Camera-type eye (tissue), 1 donor: ENCODE results near the gene IL27RA. TPM values are rescaled to one million over a fixed set of nuclear protein-coding genes. Genes with fewer than 3 reads are reported as not detected.

Experiments
- total RNA-seq: library from RNA; depleted of rRNA; stranded (reverse); fragments of >200 nt; gene quantifications from one replicate; pipeline ENCODE4 v1.2.3, GENCODE V29; 2014

IL27RA gene
- 3.2 TPM for total RNA-seq

DNA sequence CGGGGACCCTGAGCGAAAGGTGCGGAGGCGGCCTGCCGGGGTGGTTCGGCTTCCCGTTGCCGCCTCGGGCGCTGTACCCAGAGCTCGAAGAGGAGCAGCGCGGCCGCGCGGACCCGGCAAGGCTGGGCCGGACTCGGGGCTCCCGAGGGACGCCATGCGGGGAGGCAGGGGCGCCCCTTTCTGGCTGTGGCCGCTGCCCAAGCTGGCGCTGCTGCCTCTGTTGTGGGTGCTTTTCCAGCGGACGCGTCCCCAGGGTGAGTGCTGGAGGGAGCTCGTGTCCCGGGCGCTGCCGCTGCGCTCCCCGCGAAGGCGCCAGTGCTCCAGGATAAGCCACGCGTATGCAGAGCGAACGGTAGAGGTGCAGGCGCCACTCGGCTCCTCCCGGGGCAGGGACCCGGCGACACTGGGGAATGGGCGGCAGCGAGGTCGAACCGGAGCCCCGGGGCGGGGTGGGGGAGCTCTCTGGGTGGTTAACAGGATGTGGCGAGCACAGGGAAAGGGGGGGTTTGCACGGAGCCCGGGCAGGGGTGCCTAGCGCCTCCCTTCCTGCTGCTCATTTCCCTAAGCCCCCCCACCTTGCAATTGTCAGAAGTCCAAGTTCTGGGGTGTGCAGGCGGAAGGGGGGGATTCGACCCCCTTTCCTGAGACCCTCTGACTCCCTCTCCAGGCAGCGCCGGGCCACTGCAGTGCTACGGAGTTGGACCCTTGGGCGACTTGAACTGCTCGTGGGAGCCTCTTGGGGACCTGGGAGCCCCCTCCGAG is at the start of gene IL27RA:
Gene IL27RA (plus strand): TSS at position 44 of the 762 bp plus-strand sequence. CDS start 111 bp downstream, at position 155.

DNA sequence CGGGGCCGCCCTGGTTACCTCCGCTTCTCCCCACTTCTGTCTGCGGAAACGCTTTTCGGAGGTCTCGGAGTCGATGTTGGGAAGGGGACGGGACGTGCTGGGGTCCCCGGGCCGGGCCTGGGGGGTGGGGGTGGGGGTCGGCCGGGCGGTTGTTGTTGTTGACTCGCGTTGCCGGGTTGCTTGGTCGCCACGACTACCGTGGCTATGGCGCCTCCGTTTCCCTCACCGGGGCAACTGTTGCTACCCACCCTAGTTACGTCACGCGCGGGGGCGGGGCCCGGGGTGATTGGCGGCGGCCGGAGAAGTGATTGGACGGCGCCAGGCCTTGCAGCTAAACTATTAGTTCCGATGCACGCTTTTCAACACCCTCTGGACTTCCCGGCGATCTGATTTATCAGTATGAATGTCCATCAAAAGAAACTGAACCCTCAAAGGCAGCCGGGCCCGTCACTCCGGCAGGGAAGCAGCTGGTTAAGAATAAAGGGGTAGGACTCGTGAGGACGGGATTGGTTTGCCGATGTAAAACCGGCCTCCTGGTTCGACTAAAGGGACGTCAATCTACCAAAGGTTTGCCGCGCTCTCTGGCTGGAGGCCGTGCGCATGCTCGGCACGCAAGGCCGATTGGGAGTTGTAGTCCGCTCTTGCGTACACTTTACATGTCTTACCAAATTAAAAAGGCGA is 25.3 kb upstream of the IL27RA start, which contains the start of gene RFX1:
Gene RFX1 (minus strand): TSS at position 236 of the 681 bp plus-strand sequence. CDS start 12,477 bp downstream, outside the sequence.

DNA sequence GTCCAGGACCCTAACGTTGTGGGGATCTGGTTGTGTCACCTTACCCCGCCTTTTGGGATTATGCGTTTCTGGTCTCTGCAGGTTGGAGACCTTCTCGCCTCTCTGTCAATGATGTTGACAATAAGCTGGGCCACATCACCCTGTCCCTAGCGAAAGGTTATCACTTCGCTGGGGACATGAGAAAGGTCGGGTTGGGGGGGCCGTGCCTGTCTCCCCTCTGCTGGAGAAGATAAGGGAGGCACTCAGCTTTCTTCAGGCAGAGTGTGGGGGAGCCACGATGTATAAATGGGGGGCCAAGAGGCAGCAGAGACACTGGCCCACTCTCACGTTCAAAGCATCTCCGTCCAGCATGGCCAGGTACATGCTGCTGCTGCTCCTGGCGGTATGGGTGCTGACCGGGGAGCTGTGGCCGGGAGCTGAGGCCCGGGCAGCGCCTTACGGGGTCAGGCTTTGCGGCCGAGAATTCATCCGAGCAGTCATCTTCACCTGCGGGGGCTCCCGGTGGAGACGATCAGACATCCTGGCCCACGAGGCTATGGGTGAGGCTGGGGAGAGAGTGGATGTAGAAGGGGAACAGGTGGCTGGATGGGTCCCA is 3.6 kb upstream of the IL27RA start, which contains the start of gene RLN3:
Gene RLN3 (plus strand): TSS at position 293 of the 595 bp plus-strand sequence. CDS start 57 bp downstream, at position 350.

DNA sequence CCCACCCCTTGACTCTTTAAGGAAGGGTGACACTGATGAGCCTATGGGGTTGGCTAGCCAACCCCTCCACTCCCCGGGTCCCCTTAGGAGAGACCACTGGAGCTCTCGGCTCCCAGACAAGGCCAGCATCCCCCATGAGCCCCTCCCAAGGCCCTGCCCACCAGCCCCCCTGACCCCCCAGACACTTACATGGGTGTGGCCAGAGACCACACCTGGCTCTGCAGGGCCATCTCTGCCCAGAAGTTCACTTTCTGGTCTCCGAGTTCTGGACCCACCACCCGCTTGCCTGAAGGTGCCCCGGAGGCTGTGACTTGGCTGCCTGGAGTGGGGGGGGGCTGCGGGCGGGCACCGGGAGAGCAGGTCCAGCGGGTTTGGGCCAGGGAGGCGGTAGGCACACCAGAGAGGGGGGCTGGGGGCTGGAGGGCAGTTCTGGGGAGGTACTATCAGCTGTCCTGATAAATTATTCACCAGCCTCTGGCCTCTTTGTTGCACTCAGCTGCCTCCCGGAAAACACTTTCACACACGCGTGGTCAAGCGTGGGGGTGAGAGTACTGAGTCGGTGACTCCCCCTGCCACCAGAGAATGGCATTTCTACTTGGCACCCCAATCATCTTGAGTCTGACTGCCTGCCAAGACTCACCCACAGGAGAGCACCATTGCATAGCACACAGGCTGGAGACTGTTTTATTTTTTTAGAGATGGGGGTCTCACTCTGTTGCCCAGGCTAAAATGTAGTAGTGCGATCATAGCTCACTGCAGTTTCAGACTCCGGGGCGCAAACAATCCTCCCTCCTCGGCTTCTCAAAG is 30.4 kb downstream of the IL27RA start, which contains the start of gene PALM3:
Gene PALM3 (minus strand): TSS at position 326 of the 807 bp plus-strand sequence. CDS start 96 bp downstream, at position 230.

DNA sequence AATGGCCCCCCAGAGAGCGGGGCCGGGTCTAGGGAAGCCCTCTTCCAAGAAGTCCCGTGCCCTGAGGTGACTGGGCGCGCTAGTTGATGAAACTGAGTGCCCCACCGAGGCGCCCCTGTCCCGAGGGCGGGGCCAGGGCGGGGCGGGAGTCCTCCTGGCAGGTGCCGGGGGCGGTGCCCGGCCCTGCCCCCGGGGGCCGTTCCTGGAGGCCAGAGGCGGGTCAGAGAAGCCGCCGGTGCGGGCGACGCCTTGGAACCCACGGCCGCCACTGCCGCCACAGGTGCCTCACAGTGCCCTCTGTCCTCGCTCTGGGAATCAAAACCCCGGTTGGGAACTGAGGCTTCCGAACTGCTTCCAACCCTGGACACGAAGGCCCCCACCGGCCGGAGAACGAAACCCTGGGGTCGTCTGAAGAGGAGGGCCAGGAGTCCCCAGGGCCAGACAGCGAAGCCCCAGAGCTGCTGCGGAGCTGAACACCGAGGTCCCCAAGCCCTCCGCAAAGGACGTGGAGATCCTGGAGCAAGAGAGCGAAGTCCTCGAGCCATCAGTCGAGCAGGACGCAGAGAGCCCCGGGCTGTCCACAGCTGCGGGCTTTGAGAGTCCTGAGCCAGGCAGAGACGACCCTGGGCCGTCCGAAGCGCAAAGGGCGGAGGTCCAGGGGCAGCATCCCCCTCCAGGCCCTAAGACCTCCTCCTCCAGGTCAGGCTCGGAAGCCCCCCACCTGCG is 41.1 kb downstream of the IL27RA start, which contains the start of gene MISP3:
Gene MISP3 (plus strand): TSS at position 252 of the 726 bp plus-strand sequence. CDS start 524 bp downstream, outside the sequence.

DNA sequence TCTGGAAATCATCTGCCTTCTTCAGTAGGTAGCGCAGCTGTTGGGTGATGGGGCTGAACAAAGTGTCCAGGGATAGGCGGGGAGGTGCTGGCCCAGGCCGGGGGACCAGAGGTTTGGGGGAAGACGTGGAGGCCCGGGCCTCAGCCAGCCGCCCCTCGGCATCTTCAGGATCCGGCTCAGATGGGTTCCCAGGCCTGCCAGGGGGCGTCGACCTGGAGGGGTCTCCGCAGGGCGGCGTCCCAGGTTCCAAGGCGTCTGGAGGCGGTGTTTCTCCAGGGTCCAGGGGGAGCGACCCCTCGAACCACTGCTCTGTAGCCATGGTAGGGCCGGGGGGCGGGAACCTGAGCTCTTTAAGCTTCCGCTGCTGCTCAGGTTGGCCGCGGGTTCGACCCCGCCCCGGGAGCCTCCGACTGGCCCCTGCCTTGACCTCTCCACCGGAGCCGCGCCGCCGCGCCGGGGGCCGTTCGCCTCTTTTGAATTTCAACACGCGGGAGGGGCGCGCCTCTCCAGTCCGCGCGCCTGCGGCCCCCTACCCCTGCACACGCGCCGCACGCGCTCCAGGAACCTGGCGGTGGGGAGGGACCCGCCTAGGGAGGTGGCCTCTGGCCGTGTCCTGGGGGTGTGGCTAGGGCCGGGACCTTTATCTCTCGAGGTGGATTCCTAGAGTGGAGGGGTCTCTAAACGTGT is 53.9 kb downstream of the IL27RA start, which contains the start of gene C19orf67:
Gene C19orf67 (minus strand): TSS at position 475 of the 687 bp plus-strand sequence. CDS start 156 bp downstream, at position 319.

DNA sequence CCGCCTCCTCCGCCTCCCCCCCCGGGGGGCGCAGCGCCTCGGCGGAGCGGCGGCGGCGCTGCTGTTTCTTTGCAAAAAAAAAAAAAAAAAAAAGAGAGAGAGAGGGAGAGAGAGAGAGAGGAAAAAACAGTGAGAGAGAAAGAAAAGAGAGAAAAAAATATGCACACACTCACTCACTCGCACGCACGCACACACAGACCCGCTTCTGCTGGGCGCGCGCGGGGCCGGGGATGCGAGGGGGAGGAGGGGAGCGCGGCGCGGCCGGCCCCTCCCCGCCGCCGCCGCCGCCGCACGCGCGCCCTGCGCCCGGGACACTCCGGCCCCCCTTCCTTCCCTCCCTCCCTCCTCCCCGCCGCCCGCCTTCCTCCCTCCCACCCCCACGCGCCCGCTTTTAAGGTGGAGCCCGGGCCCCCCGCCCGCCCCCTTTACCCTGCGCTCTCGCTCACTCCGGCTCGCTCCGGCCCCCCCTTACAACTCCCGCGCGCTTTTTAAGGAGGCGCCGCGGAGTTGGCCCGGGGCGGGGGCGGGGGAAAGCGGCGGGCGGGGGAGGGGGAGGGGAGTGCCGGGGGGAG is 59.0 kb downstream of the IL27RA start, which contains the start of gene SAMD1:
Gene SAMD1 (minus strand): TSS at position 243 of the 572 bp plus-strand sequence.

Other genes starting within 250 kb of the IL27RA start
- gene ZSWIM4, start 236.3 kb upstream of the IL27RA start, total RNA-seq: 29.1 TPM
- gene NANOS3, start 154.6 kb upstream of the IL27RA start, total RNA-seq: 1.0 TPM
- gene BRME1, start 125.6 kb upstream of the IL27RA start, total RNA-seq: 5.5 TPM
- 19.2 TPM for gene CC2D1A, start 125.6 kb upstream of the IL27RA start, total RNA-seq
- gene PODNL1, start 93.3 kb upstream of the IL27RA start, total RNA-seq: 3.3 TPM
- 11.7 TPM for gene DCAF15, start 79.3 kb upstream of the IL27RA start, total RNA-seq
- gene RFX1, start 25.4 kb upstream of the IL27RA start, total RNA-seq: 10.4 TPM
- gene RLN3, start 3.6 kb upstream of the IL27RA start, total RNA-seq: not detected
- 0.60 TPM for gene PALM3, start 30.3 kb downstream of the IL27RA start, total RNA-seq
- gene MISP3, start 41.0 kb downstream of the IL27RA start, total RNA-seq: 0.71 TPM
- gene C19orf67, start 54.0 kb downstream of the IL27RA start, total RNA-seq: not detected
- 31.8 TPM for gene SAMD1, start 59.0 kb downstream of the IL27RA start, total RNA-seq
- gene PRKACA, start 86.0 kb downstream of the IL27RA start, total RNA-seq: 61.7 TPM
- 8.1 TPM for gene ASF1B, start 104.8 kb downstream of the IL27RA start, total RNA-seq
- 55.4 TPM for gene ADGRL1, start 174.4 kb downstream of the IL27RA start, total RNA-seq